Limb (tissue), 2 donors: ENCODE results near the gene BRD3.

Experiments
- DNase-seq, 2 donors: peaks; one replicate each; pipeline ENCODE4 v3.0.0-alpha.2; 2016; ENCODE audit errors: extremely low spot score in 2 of 2

The BRD3 gene

GRCh38 chr9:134054891-134055811 lies 12.7 kb downstream of the BRD3 start:
- peak in 1 of 2 donors; percentile 33 for DNase-seq

GRCh38 chr9:134053941-134054761 lies 13.7 kb downstream of the BRD3 start:
- DNase-seq: no peak

GRCh38 chr9:134053401-134053871 lies 14.4 kb downstream of the BRD3 start:
- DNase-seq: no peak

GRCh38 chr9:134052941-134053340 lies 14.9 kb downstream of the BRD3 start:
- DNase-seq: no peak

GRCh38 chr9:134052491-134052890 lies 15.3 kb downstream of the BRD3 start:
- no peak for DNase-seq

GRCh38 chr9:134051319-134051718 lies 16.5 kb downstream of the BRD3 start:
- no peak for DNase-seq

GRCh38 chr9:134050726-134051125 lies 17.1 kb downstream of the BRD3 start:
- DNase-seq: no peak

- DNase-seq: no peak
Measured at GRCh38 chr9:134049772-134050588, 17.8 kb downstream of the BRD3 start.

GRCh38 chr9:134049236-134049635 lies 18.6 kb downstream of the BRD3 start:
- no peak for DNase-seq

- DNase-seq: no peak
Measured at GRCh38 chr9:134048582-134048968, 19.3 kb downstream of the BRD3 start.

GRCh38 chr9:134047868-134048581 lies 19.8 kb downstream of the BRD3 start:
- DNase-seq: no peak

GRCh38 chr9:134046894-134047681 lies 20.7 kb downstream of the BRD3 start:
- no peak for DNase-seq

GRCh38 chr9:134045841-134046544 lies 21.8 kb downstream of the BRD3 start:
- DNase-seq: no peak

- no peak for DNase-seq
Measured at GRCh38 chr9:134044944-134045343, 22.9 kb downstream of the BRD3 start.

GRCh38 chr9:134043531-134043988 lies 24.3 kb downstream of the BRD3 start:
- DNase-seq: no peak

GRCh38 chr9:134041649-134041962 lies 26.2 kb downstream of the BRD3 start:
- DNase-seq: no peak

GRCh38 chr9:134040781-134041648 lies 26.8 kb downstream of the BRD3 start:
- no peak for DNase-seq

- no peak for DNase-seq
Measured at GRCh38 chr9:134040176-134040565, 27.7 kb downstream of the BRD3 start.
